ENCODE data around the gene DDX53. TPM values are rescaled to one million over a fixed set of nuclear protein-coding genes. Genes with fewer than 3 reads are reported as not detected.
A peak's percentile ranks its signal among the peaks of the same experiment; 100 is the strongest.

DDX53 gene
- total RNA-seq: not detected
- long read RNA-seq, donor 1: 0 reads
- long read RNA-seq, donor 2: 0 reads

DNA sequence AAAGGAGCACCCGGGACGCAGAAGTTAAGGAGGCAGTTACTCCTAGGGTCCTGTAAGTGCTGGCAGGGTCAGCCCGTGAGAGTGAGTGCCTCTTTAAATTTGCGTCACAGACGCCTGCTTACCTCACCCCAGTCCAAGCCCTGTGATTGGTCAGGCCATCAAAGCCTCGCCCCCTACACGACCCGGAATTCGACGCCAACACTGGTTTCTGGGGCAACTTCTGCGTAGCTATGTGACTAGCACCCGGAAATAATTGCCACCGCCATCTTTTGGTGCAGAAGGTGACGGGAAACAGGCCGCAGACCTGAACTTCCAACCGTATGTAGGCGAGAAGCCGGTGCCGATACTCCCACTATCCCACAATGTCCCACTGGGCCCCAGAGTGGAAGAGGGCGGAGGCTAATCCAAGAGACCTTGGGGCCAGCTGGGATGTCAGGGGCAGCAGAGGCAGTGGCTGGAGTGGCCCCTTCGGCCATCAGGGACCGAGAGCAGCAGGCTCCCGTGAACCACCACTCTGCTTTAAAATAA lies at the start of gene DDX53:
DDX53 (plus strand) TSS at position 265 of the 528 bp plus-strand sequence; CDS start at position 363, 98 bp downstream.
- H3K4me1 ChIP-seq (ENCODE audit: low read depth): no peaks in the 10 kb centered on the region
- H3K36me3 ChIP-seq (ENCODE audit: low read depth): no peaks in the 10 kb centered on the region
- no peaks in the 10 kb centered on the region for H3K9me3 ChIP-seq
- ATAC-seq (no peak), DNase-seq (no peak)
- intact Hi-C loops (cut with DNase I, micrococcal nuclease): no loop called here
- H3K4me3 ChIP-seq: no peak within 1 kb of the TSS
- TF ChIP-seq, protein P1, sequence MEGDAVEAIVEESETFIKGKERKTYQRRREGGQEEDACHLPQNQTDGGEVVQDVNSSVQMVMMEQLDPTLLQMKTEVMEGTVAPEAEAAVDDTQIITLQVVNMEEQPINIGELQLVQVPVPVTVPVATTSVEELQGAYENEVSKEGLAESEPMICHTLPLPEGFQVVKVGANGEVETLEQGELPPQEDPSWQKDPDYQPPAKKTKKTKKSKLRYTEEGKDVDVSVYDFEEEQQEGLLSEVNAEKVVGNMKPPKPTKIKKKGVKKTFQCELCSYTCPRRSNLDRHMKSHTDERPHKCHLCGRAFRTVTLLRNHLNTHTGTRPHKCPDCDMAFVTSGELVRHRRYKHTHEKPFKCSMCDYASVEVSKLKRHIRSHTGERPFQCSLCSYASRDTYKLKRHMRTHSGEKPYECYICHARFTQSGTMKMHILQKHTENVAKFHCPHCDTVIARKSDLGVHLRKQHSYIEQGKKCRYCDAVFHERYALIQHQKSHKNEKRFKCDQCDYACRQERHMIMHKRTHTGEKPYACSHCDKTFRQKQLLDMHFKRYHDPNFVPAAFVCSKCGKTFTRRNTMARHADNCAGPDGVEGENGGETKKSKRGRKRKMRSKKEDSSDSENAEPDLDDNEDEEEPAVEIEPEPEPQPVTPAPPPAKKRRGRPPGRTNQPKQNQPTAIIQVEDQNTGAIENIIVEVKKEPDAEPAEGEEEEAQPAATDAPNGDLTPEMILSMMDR (IDR thresholded peaks at IDR 0.05): no peak

DNA sequence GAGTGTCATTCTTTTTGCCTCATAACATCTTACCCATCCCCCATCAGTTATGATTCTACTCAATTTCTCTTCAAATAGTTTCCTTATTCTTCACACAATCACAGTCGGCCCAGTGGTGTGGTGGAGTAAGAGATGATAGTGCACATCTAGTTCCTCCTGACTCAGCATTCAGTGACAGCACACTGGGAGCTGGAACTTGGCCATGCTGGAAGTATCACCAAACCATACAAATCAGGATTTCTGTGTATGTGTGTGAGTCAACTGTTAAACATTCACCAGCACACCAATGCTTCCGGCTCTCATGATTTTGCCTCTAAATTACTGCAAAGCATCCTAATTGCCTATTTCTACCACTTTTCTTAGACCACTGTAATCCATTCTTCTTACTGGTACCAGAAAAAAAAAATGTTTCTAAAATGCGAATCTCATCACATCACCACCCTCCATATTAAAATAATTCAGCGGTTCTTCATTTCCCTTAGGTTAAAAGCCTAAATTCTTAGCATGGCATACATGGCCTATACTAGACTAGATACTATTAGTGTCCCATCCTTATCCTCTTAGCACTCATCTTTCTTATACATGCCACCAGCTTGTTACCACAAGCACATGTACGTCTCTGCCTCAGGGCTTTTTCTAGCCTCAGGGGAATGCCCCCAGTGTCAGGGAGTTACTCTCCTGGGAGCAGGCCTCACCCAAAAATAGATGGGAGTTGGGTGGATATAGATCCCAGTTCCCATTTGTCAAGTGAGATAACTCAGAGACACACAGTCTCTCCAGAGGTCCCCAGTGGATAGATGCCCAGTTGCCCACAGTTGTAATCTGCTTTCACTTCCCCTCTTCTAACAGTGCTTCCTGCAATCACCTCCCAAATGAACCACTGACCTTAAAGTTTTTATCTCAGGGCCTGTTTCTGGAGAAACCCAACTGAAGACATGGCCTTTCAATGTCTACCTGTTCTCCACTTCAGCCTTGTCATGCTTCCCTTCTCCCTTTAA lies 49.2 kb upstream of the DDX53 start:
- Histone ChIP-seq H3K36me3 (ENCODE audit: low read depth) (no peaks in the 10 kb centered on the region), H3K4me1 (ENCODE audit: low read depth) (no peaks in the 10 kb centered on the region), H3K4me3 (no peak overlapping the region), H3K9me3 (no peaks in the 10 kb centered on the region)
- TF ChIP-seq, protein P1 (IDR thresholded peaks at IDR 0.05): no peak
- peak in 1 of 3 donors; percentile 1 for DNase-seq
- intact Hi-C loops (cut with DNase I, micrococcal nuclease): no loop called here
- ATAC-seq: peak; percentile 65

DNA sequence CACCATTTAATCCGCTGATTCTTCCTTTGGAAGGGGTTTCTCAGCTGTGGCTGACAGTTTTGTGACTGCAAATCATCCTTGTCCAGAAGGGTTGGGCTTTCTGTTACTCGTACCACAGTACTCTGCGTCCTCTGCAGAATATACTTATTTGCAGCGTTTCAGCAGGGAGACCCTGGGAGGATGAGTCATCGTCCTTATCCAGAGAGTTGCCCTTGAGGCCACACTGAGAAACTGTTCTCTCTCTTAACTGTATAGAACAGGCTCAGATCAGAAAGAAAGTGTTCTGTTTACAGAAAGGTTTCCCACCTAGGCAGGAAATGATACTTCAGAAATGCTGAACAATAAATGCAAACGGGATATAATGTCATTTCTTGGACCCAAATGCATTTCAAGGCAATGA lies 47.8 kb upstream of the DDX53 start:
- no peaks in the 10 kb centered on the region for H3K9me3 ChIP-seq
- TF ChIP-seq, protein P1 (IDR thresholded peaks at IDR 0.05): no peak
- H3K4me1 ChIP-seq (ENCODE audit: low read depth): no peaks in the 10 kb centered on the region
- H3K36me3 ChIP-seq (ENCODE audit: low read depth): no peaks in the 10 kb centered on the region
- ATAC-seq: no peak
- intact Hi-C loops (cut with DNase I, micrococcal nuclease): no loop called here
- no peak overlapping the region for H3K4me3 ChIP-seq
- no peak for DNase-seq

DNA sequence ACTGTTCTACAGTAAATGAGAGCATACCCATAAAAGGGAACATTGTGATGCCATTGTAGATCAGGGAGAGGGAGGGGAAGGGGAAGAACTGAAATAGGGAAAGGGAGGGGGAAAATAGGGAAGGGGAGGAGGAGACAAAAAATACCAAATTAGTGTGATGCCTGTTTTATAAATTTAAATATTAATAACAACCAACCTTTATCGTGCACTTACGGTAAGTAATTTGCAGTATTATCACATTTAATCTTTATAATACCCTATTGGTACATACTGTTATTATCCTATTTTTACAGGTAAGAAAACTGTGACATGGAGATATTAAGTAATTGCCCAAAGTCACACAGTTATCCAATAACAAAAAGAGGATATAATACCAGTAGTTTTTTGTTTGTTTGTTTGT lies 41.5 kb upstream of the DDX53 start:
- no peak for ATAC-seq
- H3K9me3 ChIP-seq: no peaks in the 10 kb centered on the region
- intact Hi-C loops (cut with DNase I, micrococcal nuclease): no loop called here
- TF ChIP-seq, protein P1 (IDR thresholded peaks at IDR 0.05): no peak
- DNase-seq: no peak
- H3K4me1 ChIP-seq (ENCODE audit: low read depth): no peaks in the 10 kb centered on the region
- no peaks in the 10 kb centered on the region for H3K36me3 ChIP-seq (ENCODE audit: low read depth)
- H3K4me3 ChIP-seq: no peak overlapping the region

DNA sequence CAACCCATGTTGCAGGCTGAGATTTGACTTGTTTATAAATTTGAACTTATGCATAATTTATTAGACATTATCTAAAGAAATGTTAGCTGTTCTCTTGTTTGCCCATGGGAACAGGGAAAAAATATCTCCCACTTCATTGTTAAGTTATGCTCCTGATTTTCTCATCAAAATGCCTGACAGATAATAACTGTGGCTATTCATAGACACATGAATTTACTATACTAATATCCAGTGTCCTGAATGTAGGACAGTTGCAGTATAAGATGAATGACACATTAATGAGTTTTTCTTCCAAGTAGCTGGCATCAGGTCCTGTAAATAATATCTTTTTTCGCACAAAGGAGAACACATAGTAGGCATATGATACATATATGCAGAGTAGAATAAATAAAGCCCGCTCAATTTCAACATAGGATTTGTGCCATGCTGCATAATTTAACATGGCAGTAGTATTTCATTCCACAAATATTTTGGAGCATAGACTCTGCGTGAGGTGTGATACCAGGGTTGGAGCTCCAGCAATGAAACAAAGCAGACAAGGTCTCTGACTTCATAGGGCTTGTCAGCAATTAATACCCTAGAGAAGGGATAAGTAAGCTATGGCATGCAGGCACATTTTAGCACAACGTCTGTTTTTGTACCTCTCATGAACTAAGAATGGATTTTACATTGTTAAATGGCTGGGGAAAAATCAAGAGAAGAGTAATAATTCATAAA lies 40.4 kb upstream of the DDX53 start:
- TF ChIP-seq, protein P1 (IDR thresholded peaks at IDR 0.05): no peak
- intact Hi-C loops (cut with DNase I, micrococcal nuclease): no loop called here
- ATAC-seq (no peak), DNase-seq (no peak)
- Histone ChIP-seq H3K4me1 (ENCODE audit: low read depth) (no peaks in the 10 kb centered on the region), H3K9me3 (no peaks in the 10 kb centered on the region), H3K36me3 (ENCODE audit: low read depth) (no peaks in the 10 kb centered on the region), H3K4me3 (no peak overlapping the region)

Measured in mucosa of descending colon (tissue), 3 donors.